Caco-2 (cell line): ENCODE results near the gene NKX2-4. TPM values are rescaled to one million over a fixed set of nuclear protein-coding genes. Genes with fewer than 3 reads are reported as not detected.

Source experiments
- BruUV-seq: library from RNA; stranded (reverse); fragments of 400-500 nt; replicated peaks from 2 replicates; lab custom pipeline; 2021; lab: Mats Ljungman, UMichigan
- CTCF ChIA-PET: fragments of 300-600 bp; sonication (Branson Sonifier 250); formaldehyde crosslinking; loops from one replicate; lab custom pipeline; 2022; ENCODE audit warnings: antibody characterized with exemption; lab: Charles Lee
- POLR2A ChIA-PET: fragments of 300-600 bp; sonication (Branson Sonifier 250); formaldehyde crosslinking; loops from one replicate; lab custom pipeline; 2022; ENCODE audit warnings: antibody characterized with exemption; lab: Charles Lee
- DNase-seq, 2 experiments: peaks; one replicate each; pipeline versions ENCODE4 v3.0.0 to v3.0.0-alpha.2; 2020 to 2022
- H3K27me3 ChIP-seq: replicated peaks from 2 replicates; pipeline ENCODE4 v1.6.0; 2011; ENCODE audit warnings: low read length; ENCODE audit not compliant: control insufficient read depth, insufficient read depth
- H3K36me3 ChIP-seq: 2 replicates; pipeline ENCODE4 v1.5.1; 2011; ENCODE audit warnings: low read length; ENCODE audit not compliant: control insufficient read depth, insufficient read depth
- H3K4me1 ChIP-seq: fragments of 250-450 bp; sonication (Bioruptor Pico); 2 replicates; pipeline ENCODE4 v1.5.1; 2020; ENCODE audit warnings: mild to moderate bottlenecking
- H3K4me3 ChIP-seq: 2 replicates; pipeline ENCODE4 v1.5.1; 2011; ENCODE audit warnings: low read depth, mild to moderate bottlenecking, control low read depth, low read length
- H3K9me3 ChIP-seq: fragments of 250-450 bp; sonication (Bioruptor Pico); 2 replicates; pipeline ENCODE4 v1.5.1; 2020; ENCODE audit warnings: mild to moderate bottlenecking, moderate library complexity
- H3K27ac Mint-ChIP-seq: one replicate; pipeline ENCODE4 v1.8.0; 2022; ENCODE audit warnings: mixed read lengths; ENCODE audit not compliant: unreplicated experiment
- H3K27me3 Mint-ChIP-seq: one replicate; pipeline ENCODE4 v1.8.0; 2022; ENCODE audit warnings: mixed read lengths; ENCODE audit not compliant: insufficient read depth, unreplicated experiment
- H3K36me3 Mint-ChIP-seq: one replicate; pipeline ENCODE4 v1.8.0; 2022; ENCODE audit warnings: mild to moderate bottlenecking, mixed read lengths; ENCODE audit not compliant: insufficient read depth, unreplicated experiment
- H3K4me1 Mint-ChIP-seq: one replicate; pipeline ENCODE4 v1.8.0; 2022; ENCODE audit warnings: low read depth, mixed read lengths; ENCODE audit not compliant: unreplicated experiment
- H3K4me3 Mint-ChIP-seq: one replicate; pipeline ENCODE4 v1.8.0; 2022; ENCODE audit warnings: mild to moderate bottlenecking, moderate library complexity, mixed read lengths; ENCODE audit not compliant: unreplicated experiment
- H3K9me3 Mint-ChIP-seq: one replicate; pipeline ENCODE4 v1.8.0; 2022; ENCODE audit warnings: mixed read lengths; ENCODE audit not compliant: unreplicated experiment
- intact Hi-C: fragments of 100-400 bp; cut with micrococcal nuclease; formaldehyde crosslinking; loops from one replicate; pipeline ENCODE4 v1.10.0; 2022; ENCODE audit not compliant: unreplicated experiment
- total RNA-seq: library from RNA; stranded (reverse); gene quantifications from 2 replicates; pipeline ENCODE4 v1.2.3, GENCODE V29; 2022
- TF ChIP-seq, protein P1 (sequence below), 2 experiments: fragments of 200-600 bp in 1 of 2; IDR thresholded peaks; 1 replicate in 1 of 2; 2 replicates in 1 of 2; pipeline versions ENCODE4 v1.5.1 to v1.8.0; 2011 to 2022; ENCODE audit warnings: antibody characterized with exemption in 1 of 2, control low read depth in 1 of 2, inconsistent platforms in 1 of 2, low read depth in 1 of 2, low read length in 1 of 2, mild to moderate bottlenecking in 1 of 2, moderate library complexity in 1 of 2; ENCODE audit not compliant: insufficient read depth in 1 of 2, severe bottlenecking in 1 of 2, unreplicated experiment in 1 of 2

Gene NKX2-4
- total RNA-seq, 1 experiment from 2014 or later, result not detected

DNA sequence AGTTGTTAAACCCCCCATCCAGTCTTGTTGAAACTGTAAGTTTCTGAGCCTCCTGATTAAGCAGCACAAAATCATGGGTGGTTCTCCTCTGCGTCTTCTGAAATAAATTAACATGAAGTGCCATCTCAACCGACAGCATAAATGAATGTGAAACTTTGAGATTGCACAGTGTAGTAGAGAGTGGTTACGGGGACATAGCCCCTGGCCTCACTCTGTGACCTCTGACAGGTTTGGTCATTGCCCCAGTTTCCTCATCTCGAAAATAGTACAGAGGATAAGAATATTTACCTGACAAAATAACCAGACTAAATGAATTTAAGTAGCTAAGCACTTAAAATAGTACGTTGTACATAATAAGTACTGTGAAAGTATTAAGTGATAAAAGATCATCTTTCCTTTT is 19.1 kb downstream of the NKX2-4 start:
- BruUV-seq, result no TSS peak
- H3K4me3 Mint-ChIP-seq, result no peak overlapping the region

GRCh38 chr20:21377701-21378100 is 19.6 kb downstream of the NKX2-4 start:
- no peaks in the 10 kb centered on the region for H3K9me3 ChIP-seq
- TF ChIP-seq, protein P1, sequence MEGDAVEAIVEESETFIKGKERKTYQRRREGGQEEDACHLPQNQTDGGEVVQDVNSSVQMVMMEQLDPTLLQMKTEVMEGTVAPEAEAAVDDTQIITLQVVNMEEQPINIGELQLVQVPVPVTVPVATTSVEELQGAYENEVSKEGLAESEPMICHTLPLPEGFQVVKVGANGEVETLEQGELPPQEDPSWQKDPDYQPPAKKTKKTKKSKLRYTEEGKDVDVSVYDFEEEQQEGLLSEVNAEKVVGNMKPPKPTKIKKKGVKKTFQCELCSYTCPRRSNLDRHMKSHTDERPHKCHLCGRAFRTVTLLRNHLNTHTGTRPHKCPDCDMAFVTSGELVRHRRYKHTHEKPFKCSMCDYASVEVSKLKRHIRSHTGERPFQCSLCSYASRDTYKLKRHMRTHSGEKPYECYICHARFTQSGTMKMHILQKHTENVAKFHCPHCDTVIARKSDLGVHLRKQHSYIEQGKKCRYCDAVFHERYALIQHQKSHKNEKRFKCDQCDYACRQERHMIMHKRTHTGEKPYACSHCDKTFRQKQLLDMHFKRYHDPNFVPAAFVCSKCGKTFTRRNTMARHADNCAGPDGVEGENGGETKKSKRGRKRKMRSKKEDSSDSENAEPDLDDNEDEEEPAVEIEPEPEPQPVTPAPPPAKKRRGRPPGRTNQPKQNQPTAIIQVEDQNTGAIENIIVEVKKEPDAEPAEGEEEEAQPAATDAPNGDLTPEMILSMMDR (IDR thresholded peaks at IDR 0.05; ENCODE audit: insufficient read depth in 1 of 2, low read depth in 1 of 2, low read length in 1 of 2, severe bottlenecking in 1 of 2, unreplicated experiment in 1 of 2), result no peak
- H3K36me3 ChIP-seq, result no peaks in the 10 kb centered on the region
- H3K9me3 Mint-ChIP-seq, result no peaks in the 10 kb centered on the region
- no peaks in the 10 kb centered on the region for H3K27me3 Mint-ChIP-seq
- H3K4me3 Mint-ChIP-seq, result no peak overlapping the region
- ChIA-PET CTCF (no interaction called here), POLR2A (no interaction called here)
- no peak overlapping the region for H3K27ac Mint-ChIP-seq
- DNase-seq, result no peak
- intact Hi-C loops, result no loop called here
- no peaks in the 10 kb centered on the region for H3K4me1 ChIP-seq
- H3K4me1 Mint-ChIP-seq, result no peaks in the 10 kb centered on the region
- H3K4me3 ChIP-seq, result no peak overlapping the region
- H3K36me3 Mint-ChIP-seq, result peaks cover 40% of the 10 kb centered on the region
- no peaks in the 10 kb centered on the region for H3K27me3 ChIP-seq
- no TSS peak for BruUV-seq

More for the DNA sequence above, 19.1 kb downstream of the NKX2-4 start:
- H3K27ac Mint-ChIP-seq, result no peak overlapping the region
- intact Hi-C loops, result no loop called here
- no peak for DNase-seq
- no peak overlapping the region for H3K4me3 ChIP-seq
- H3K9me3 Mint-ChIP-seq, result no peaks in the 10 kb centered on the region
- H3K27me3 ChIP-seq, result no peaks in the 10 kb centered on the region
- H3K4me1 ChIP-seq, result no peaks in the 10 kb centered on the region
- ChIA-PET CTCF (no interaction called here), POLR2A (no interaction called here)
- H3K36me3 ChIP-seq, result no peaks in the 10 kb centered on the region
- H3K36me3 Mint-ChIP-seq, result peaks cover 39% of the 10 kb centered on the region
- no peaks in the 10 kb centered on the region for H3K9me3 ChIP-seq
- H3K27me3 Mint-ChIP-seq, result no peaks in the 10 kb centered on the region
- TF ChIP-seq, protein P1 (IDR thresholded peaks at IDR 0.05; ENCODE audit: insufficient read depth in 1 of 2, low read depth in 1 of 2, low read length in 1 of 2, severe bottlenecking in 1 of 2, unreplicated experiment in 1 of 2), result no peak
- no peaks in the 10 kb centered on the region for H3K4me1 Mint-ChIP-seq

DNA sequence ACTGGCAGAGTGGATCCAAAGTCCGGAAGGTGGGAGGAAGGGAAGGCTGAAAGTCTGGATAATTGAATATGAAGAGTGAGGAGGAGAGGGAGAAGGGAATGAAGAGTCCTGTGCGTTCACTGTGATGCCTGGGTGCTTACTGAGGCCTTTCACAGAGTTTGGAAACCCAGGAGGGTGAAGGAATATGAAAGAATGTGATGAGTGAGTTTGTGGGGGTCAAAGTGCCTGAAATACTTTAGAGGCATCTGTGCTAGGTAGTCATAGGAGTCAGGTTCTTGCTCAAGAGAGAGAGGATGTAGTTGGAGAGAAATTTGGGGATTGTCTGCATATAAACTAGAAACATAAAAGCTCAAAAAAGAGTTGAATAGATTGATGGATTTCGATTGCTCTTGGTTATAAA is 20.7 kb downstream of the NKX2-4 start:
- no TSS peak for BruUV-seq
- CTCF ChIA-PET, result no interaction called here
- no peak overlapping the region for H3K27ac Mint-ChIP-seq

More for the DNA sequence above, 20.7 kb downstream of the NKX2-4 start:
- Histone ChIP-seq H3K36me3 (no peaks in the 10 kb centered on the region), H3K4me3 (no peak overlapping the region), H3K27me3 (no peaks in the 10 kb centered on the region), H3K4me1 (no peaks in the 10 kb centered on the region), H3K9me3 (no peaks in the 10 kb centered on the region)
- Mint-ChIP-seq H3K4me3 (no peak overlapping the region), H3K9me3 (no peaks in the 10 kb centered on the region), H3K4me1 (no peaks in the 10 kb centered on the region), H3K27me3 (no peaks in the 10 kb centered on the region), H3K36me3 (peaks cover 34% of the 10 kb centered on the region)
- DNase-seq, result no peak
- intact Hi-C loops, result no loop called here
- POLR2A ChIA-PET, result no interaction called here
- TF ChIP-seq, protein P1 (IDR thresholded peaks at IDR 0.05; ENCODE audit: insufficient read depth in 1 of 2, low read depth in 1 of 2, low read length in 1 of 2, severe bottlenecking in 1 of 2, unreplicated experiment in 1 of 2), result no peak
